ENCODE data around the gene TSPAN33.

TSPAN33 gene

GRCh38 chr7:129123510-129123857 is 21.0 kb upstream of the TSPAN33 start:
- H3K9ac ChIP-seq (ENCODE audit: insufficient read length), result no peak overlapping the region
- H3K4me3 ChIP-seq, result no peak overlapping the region
- DNase-seq (ENCODE audit: low read depth, low spot score), result no peak
- TF ChIP-seq POLR2AphosphoS5 (IDR thresholded peaks at IDR 0.05; ENCODE audit: borderline replicate concordance, low read depth, low read length), result no peak
- no peak for TF ChIP-seq FOXP2 (optimal IDR thresholded peaks at IDR 0.05; ENCODE audit: control extremely low read depth, extremely low read length, insufficient read depth)
- TF ChIP-seq EZH2 (IDR thresholded peaks at IDR 0.05), result no peak
- H3K36me3 ChIP-seq (ENCODE audit: insufficient read depth, low read length), result no peaks in the 10 kb centered on the region
- H3K27ac ChIP-seq, result no peak overlapping the region
- H3K9me3 ChIP-seq (ENCODE audit: low read depth, low read length), result peaks cover 3% of the 10 kb centered on the region; the same call in 1 of the 2 replicates

DNA sequence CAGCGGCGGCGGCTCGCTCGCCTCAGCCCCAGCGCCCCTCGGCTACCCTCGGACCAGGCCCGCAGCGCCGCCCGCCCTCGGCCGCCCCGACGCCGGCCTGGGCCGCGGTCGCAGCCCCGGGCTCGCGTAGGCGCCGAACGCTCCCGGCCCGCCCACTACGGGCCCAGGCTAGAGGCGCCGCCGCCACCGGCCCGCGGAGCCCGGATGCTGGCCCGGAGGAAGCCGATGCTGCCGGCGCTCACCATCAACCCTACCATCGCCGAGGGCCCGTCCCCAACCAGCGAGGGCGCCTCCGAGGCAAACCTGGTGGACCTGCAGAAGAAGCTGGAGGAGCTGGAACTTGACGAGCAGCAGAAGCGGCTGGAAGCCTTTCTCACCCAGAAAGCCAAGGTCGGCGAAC is 18.2 kb upstream of the TSPAN33 start:
- Histone ChIP-seq H3K9ac (ENCODE audit: insufficient read length) (no peak overlapping the region), H3K36me3 (ENCODE audit: insufficient read depth, low read length) (no peaks in the 10 kb centered on the region), H3K9me3 (ENCODE audit: low read depth, low read length) (no peaks in the 10 kb centered on the region; the same call in 1 of the 2 replicates), H3K27ac (no peak overlapping the region), H3K4me3 (no peak overlapping the region)
- no peak for DNase-seq (ENCODE audit: low read depth, low spot score)
- no peak for TF ChIP-seq POLR2AphosphoS5 (IDR thresholded peaks at IDR 0.05; ENCODE audit: borderline replicate concordance, low read depth, low read length)
- no peak for TF ChIP-seq FOXP2 (optimal IDR thresholded peaks at IDR 0.05; ENCODE audit: control extremely low read depth, extremely low read length, insufficient read depth)
- no peak for TF ChIP-seq EZH2 (IDR thresholded peaks at IDR 0.05)

GRCh38 chr7:129127154-129127553 is 17.4 kb upstream of the TSPAN33 start:
- TF ChIP-seq POLR2AphosphoS5 (IDR thresholded peaks at IDR 0.05; ENCODE audit: borderline replicate concordance, low read depth, low read length) (no peak), FOXP2 (optimal IDR thresholded peaks at IDR 0.05; ENCODE audit: control extremely low read depth, extremely low read length, insufficient read depth) (no peak), EZH2 (IDR thresholded peaks at IDR 0.05) (no peak)
- Histone ChIP-seq H3K36me3 (ENCODE audit: insufficient read depth, low read length) (no peaks in the 10 kb centered on the region), H3K9ac (ENCODE audit: insufficient read length) (no peak overlapping the region), H3K27ac (no peak overlapping the region), H3K9me3 (ENCODE audit: low read depth, low read length) (no peaks in the 10 kb centered on the region), H3K4me3 (no peak overlapping the region)
- no peak for DNase-seq (ENCODE audit: low read depth, low spot score)

- no peak for TF ChIP-seq POLR2AphosphoS5 (IDR thresholded peaks at IDR 0.05; ENCODE audit: borderline replicate concordance, low read depth, low read length)
- no peak for TF ChIP-seq FOXP2 (optimal IDR thresholded peaks at IDR 0.05; ENCODE audit: control extremely low read depth, extremely low read length, insufficient read depth)
- no peak for TF ChIP-seq EZH2 (IDR thresholded peaks at IDR 0.05)
- H3K4me3 ChIP-seq, result no peak overlapping the region
- no peaks in the 10 kb centered on the region for H3K36me3 ChIP-seq (ENCODE audit: insufficient read depth, low read length)
- no peaks in the 10 kb centered on the region for H3K9me3 ChIP-seq (ENCODE audit: low read depth, low read length)
- DNase-seq (ENCODE audit: low read depth, low spot score), result no peak
- no peak overlapping the region for H3K9ac ChIP-seq (ENCODE audit: insufficient read length)
- no peak overlapping the region for H3K27ac ChIP-seq
Observed at GRCh38 chr7:129127601-129128000, 16.9 kb upstream of the TSPAN33 start.

DNA sequence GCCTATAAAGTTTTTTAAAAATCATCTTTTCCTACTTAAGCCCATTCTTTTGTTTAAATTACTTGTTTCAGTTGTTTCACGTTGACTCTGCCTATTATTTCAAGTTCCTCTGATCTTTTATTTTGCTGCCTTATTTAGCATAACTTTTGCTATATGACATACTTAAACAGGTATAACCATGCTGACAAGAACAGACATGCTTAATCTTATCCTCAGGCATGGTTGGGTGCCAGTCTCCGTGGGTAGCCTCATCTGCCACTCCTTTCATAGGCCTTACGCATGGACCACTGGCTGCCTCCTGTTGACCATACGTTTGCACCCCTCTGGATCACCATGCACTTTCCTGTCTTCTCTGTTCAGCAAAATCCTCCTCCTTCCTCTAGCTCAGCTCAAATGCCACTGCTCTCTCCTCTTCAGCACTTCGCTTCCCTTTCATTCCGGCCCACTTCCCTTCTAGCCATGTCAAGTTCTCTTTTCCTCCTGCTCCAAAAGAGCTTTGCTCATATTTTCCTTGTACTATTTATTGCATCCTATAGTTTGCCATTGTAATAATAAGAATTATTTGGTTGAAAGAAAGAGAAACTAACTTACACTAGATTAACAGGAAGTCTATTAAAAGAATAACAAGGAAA is 10.0 kb upstream of the TSPAN33 start:
- no peak overlapping the region for H3K4me3 ChIP-seq
- H3K9me3 ChIP-seq (ENCODE audit: low read depth, low read length), result no peaks in the 10 kb centered on the region
- H3K27ac ChIP-seq, result no peak overlapping the region
- TF ChIP-seq FOXP2 (optimal IDR thresholded peaks at IDR 0.05; ENCODE audit: control extremely low read depth, extremely low read length, insufficient read depth) (no peak), POLR2AphosphoS5 (IDR thresholded peaks at IDR 0.05; ENCODE audit: borderline replicate concordance, low read depth, low read length) (no peak), EZH2 (IDR thresholded peaks at IDR 0.05) (no peak)
- H3K36me3 ChIP-seq (ENCODE audit: insufficient read depth, low read length), result no peaks in the 10 kb centered on the region
- no peak for DNase-seq (ENCODE audit: low read depth, low spot score)
- no peak overlapping the region for H3K9ac ChIP-seq (ENCODE audit: insufficient read length)

GRCh38 chr7:129136887-129137642 is 7.4 kb upstream of the TSPAN33 start:
- DNase-seq (ENCODE audit: low read depth, low spot score), result no peak
- no peak overlapping the region for H3K9ac ChIP-seq (ENCODE audit: insufficient read length)
- no peaks in the 10 kb centered on the region for H3K36me3 ChIP-seq (ENCODE audit: insufficient read depth, low read length)
- H3K27ac ChIP-seq, result no peak overlapping the region
- TF ChIP-seq FOXP2 (optimal IDR thresholded peaks at IDR 0.05; ENCODE audit: control extremely low read depth, extremely low read length, insufficient read depth), result no peak
- no peak for TF ChIP-seq POLR2AphosphoS5 (IDR thresholded peaks at IDR 0.05; ENCODE audit: borderline replicate concordance, low read depth, low read length)
- TF ChIP-seq EZH2 (IDR thresholded peaks at IDR 0.05), result no peak
- H3K4me3 ChIP-seq, result no peak overlapping the region
- no peaks in the 10 kb centered on the region for H3K9me3 ChIP-seq (ENCODE audit: low read depth, low read length)

GRCh38 chr7:129143724-129144094 is 798 bp upstream of the TSPAN33 start:
- H3K27ac ChIP-seq, result no peak overlapping the region
- no peak for TF ChIP-seq FOXP2 (optimal IDR thresholded peaks at IDR 0.05; ENCODE audit: control extremely low read depth, extremely low read length, insufficient read depth)
- TF ChIP-seq POLR2AphosphoS5 (IDR thresholded peaks at IDR 0.05; ENCODE audit: borderline replicate concordance, low read depth, low read length), result no peak
- no peak for TF ChIP-seq EZH2 (IDR thresholded peaks at IDR 0.05)
- no peak for DNase-seq (ENCODE audit: low read depth, low spot score)
- H3K9me3 ChIP-seq (ENCODE audit: low read depth, low read length), result no peaks in the 10 kb centered on the region
- no peak overlapping the region for H3K9ac ChIP-seq (ENCODE audit: insufficient read length)
- no peaks in the 10 kb centered on the region for H3K36me3 ChIP-seq (ENCODE audit: insufficient read depth, low read length)
- peak overlapping the region; percentile 96 for H3K4me3 ChIP-seq

DNA sequence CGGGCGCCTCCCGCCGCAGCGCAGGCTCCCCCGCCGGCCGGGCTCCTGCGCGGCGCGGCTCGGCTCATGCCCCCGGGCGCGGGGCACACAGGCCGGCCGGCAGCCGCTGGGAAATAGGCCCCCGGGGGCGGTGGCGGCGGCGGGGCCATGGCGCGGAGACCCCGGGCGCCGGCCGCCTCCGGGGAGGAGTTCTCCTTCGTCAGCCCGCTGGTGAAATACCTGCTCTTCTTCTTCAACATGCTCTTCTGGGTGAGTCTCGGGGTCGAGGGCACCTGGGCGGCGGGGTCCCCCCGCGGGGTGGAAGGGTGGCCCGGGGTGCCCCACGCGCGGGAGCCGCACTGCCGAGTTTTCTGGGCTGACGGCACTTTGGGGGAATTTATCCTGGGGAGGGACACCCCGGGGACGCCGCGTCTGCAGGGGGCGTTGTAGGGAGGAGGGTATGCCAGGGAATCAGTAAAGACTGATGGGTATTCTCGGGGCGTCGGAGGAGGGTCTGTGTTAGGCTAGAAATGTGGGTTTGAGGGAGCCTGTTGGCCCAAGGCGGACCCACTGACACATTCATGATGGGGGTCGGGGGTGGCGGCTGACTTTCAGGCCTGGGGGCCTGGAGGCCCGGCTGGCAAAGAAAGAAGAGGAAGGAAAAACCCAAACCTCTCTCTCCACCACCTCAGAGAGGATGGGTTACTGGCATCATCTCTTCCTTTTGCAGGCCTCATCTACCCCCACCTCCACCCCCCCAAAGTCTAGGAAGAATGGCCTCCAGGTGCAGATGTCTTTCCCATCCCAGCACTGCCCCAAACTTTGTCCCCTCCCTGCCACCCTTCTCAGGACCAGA is 544 bp downstream of the TSPAN33 start:
- DNase-seq (ENCODE audit: low read depth, low spot score), result no peak
- H3K36me3 ChIP-seq (ENCODE audit: insufficient read depth, low read length), result no peaks in the 10 kb centered on the region
- no peak for TF ChIP-seq EZH2 (IDR thresholded peaks at IDR 0.05)
- no peaks in the 10 kb centered on the region for H3K9me3 ChIP-seq (ENCODE audit: low read depth, low read length)
- H3K9ac ChIP-seq (ENCODE audit: insufficient read length), result peak overlapping the region; percentile 64
- no peak overlapping the region for H3K27ac ChIP-seq
- H3K4me3 ChIP-seq, result peak overlapping the region; percentile 96
